HG03558 (cell line): ENCODE data around the gene NIBAN1.
"Not testable (repeated sequence)": the region's sequence is repeated elsewhere in the genome, so short reads cannot be mapped to it uniquely, and the experiment has no call there.

Experiments used
- ATAC-seq: cut with Tn5 transposase; IDR thresholded peaks from one replicate; pipeline ENCODE4 v1.9.1; 2021; ENCODE audit warnings: moderate number of reproducible peaks; ENCODE audit not compliant: unreplicated experiment; ENCODE audit errors: extremely low read depth

The NIBAN1 gene

DNA sequence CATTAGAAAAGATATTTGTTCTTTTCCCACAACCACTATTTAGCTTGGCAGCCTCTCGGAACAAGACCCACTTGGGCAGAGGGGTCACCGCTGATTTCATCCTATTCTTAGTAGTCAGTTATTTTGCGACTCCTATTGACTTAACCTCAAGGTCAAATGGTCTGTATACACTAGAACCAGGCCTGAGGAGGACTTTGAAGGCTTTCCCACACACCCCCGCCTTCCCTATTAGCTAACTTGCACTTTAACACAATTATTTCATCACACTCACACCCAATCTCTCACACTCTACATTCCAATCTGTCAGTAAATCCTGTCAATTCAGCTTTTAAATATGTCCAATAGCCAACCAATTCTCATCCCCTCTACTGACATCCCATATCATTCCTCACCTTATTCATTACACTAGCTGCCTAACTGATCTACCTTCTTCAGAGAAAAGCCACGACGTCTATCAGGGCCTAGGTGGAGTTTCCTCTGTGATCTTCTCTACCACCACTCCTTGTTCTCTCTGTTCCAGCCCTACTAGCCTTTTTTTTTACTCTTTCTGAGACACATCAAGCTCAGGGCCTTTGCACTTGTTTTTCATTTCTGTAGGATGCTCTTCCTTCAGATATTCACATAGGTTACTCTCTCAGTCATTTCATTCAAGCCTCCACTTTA lies 1.0 kb upstream of the NIBAN1 start:
- ATAC-seq, result no peak

DNA sequence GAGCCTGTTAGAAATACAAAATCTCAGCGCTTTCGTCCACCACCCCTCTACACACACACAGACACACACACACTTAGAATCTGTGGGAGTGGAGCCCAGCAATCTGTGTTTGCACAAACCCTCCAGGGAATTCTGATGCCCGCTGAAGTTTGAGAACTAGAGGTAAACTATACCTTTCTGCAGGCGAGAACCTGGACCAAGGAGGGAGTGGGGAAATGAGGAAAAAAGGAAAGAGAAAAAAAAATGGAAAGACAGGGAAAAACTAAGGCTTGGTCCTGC lies 468 bp upstream of the NIBAN1 start:
- ATAC-seq, result no peak

DNA sequence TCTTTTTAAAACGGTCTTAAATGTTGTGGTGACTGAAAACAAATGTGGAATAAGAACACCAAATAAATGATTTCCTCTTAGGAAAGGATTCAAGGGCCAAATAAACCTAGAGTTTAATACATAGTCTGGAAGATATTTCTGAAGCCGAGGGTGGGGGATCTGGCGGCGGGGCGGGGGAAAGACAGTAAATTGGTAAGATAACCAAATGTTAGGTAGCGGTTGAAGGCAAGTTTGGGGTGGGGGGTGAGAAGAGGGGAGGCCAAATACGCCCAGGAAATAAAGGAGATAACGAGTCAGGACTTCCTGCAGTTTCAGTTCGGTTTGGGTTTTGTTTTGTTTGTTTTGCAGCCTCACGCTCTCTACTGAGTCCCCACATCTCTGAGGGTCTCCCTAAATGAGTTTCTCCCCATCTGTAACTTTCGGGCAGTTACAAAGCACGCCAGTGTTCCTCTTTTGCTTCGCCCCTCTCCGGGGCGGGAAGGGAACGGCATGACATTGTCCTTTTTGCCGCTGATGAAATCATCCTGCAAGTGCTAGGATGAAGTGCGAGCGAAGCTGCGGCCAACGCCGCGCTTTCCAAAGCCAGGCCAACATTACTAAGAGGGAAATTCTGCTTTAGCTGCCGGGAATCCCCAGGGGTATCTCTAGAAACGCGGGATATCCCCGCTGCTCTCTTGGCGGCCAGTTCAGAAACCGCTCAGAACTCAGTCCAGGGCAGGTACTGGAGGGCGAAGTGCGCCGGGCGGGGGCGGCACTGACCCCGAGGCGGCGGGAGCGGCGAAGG lies 844 bp downstream of the NIBAN1 start:
- ATAC-seq, result peak; percentile 35

DNA sequence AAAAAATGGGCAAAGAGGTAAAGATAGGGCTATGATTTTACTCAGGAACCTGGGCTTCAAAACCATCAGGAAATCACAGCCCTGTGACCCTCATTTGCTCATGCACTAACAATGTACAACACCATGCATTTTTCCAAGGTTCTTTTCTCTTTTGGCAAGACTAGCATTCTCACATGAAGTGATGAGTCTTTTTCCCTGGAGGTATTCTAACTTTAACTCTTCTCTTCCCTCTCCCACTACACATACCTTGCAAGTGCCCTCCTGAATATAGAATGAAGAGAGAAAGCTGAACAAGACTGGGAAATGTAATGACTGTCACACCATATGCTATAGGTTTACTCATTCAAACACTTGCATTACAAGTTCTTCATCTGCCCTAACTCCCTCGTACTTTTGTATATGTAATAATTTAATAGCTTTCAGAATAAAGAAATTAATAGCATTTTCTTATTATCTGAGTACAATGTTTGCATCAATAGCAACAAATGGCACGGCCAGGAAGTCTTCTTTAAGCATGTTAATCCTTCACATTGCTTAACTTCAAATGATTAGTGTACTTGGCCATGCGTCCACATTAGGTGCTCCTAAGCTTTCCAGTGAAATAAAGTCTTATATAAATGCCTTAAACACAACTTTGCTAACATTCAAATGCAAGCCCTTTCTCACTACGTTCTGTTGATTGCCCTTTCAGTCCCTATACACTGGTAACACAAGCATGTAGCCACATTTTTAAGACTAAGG lies 1.8 kb downstream of the NIBAN1 start:
- no peak for ATAC-seq

DNA sequence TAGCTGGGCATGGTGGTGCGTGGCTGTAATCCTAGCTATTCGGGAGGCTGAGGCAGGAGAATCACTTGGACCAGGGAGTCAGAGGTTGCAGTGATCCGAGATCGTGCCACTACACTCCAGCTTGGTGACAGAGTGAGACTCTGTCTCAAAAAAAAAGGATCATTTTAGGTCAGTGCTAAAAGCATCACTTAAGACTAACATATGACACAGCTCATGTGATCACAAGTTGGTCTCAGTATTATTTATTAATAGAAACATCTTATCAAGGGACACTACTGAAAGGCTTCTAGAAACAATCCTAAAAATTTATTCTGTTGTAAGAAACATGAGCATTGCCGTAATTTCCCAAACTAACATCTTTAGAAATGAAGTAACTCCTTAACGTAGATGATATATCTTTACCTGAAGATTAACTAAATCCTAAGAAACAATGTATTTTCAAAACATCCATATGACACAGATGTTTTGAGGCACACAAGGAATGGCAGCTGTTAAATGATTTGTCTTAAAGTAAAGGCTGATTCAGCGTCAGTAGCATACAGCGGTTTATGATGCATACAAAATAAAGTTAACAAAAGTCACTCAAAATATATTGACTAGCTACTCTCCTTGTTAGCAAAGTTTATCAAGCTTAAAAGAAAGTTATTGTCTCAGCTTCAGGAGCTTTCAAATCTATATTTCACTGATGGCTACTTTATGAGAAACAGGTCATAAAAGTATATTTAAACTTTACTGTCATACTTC lies 2.6 kb downstream of the NIBAN1 start:
- no peak for ATAC-seq

DNA sequence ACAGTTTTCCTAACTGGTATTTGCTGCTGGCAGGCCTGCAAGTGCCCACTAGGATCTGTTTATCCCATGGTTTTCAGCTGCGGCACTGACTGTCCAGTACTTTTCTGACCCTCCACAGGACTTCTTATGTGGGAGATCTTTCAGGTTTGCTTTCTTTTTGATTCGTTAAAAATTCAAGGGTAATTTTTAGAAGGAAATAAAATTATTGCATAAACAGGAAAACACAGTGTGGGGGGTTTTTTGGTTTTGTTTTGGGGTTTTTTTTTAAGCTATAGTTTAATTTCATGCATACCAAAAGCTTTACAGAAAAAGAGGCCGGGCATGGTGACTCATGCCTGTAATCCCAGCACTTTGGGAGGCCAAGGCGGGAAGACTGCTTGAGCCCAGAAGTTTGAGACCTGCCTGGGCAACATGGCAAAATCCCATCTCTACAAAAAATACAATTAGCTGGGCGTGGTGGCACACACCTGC lies 3.6 kb downstream of the NIBAN1 start:
- no peak for ATAC-seq

DNA sequence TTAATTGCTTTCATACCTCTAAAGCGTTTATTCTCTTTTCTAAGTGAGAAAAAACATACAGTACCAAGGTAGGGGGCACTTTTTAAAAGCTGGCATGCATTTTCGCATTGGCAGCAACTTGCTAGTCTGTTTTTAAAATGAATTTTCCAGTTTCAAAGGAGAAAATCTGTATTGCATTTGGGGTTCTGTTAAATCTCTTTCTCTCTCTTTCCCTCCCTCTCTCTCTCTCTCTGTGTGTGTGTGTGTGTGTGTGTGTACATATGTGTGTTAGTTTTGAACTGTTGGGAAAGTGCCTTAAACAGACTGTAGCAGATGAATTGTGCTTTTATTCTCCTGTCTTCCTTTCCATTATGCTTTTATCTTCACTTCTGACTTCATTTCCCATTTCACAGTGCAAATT lies 7.3 kb downstream of the NIBAN1 start:
- ATAC-seq, result no peak

DNA sequence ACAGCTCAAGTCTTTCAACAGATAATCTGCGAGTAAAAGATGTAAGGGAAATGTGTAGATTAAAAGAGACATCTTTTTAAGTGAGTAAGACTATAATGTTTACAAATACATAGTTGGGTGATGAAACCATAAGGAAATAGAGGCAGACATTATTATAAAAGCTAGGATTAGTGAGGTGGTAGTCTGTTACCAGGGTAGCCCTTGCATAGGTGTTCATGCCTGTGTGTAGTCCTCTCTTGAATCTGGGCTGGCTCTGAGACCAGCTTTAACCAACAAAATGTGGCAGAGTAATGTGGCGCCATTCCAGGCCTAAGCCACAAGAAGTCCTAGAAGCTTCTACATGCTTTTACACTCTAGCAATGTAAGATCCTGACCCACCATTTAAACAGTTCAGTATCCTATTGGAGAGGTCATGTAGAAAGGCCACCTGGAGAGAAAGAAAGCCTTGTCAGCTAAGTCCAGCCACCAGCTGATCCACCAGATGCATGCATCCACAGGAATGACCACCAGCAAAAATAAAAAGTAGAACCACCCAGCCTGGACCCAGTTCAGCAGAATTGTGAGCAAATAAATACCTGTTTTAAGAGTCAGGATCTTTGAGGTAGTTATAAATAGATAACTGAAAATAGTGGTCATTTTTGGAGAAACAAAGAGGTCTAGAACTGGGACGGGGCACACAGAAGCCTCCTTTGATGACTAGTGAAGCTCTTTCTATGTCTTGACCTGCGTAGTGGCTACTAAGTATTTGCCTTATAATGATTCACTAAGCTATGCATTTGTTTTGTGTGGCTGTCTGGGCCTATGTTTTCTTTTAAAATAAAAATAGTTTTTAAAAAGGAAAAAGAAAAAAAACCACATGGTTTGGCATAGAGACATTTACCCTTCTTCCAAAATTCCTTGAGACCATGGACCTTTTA lies 8.1 kb downstream of the NIBAN1 start:
- ATAC-seq, result no peak

DNA sequence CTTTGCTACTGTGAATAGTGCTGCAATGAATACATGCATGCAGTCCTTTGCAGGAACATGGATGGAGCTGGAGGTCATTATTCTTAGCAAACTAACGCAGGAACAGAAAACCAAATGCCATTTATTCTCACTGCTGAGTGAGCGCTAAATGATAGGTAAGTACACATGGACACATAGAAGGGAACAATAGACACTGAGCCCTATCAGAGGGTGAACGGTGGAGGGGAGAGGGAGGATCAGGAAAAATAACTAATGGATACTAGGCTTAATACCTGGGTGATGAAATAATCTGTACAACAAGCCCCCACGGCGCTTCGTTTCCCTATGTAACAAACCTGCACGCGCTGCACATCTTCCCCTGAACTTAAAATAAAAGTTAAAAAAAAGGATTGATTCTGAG lies 8.9 kb downstream of the NIBAN1 start:
- no peak for ATAC-seq

DNA sequence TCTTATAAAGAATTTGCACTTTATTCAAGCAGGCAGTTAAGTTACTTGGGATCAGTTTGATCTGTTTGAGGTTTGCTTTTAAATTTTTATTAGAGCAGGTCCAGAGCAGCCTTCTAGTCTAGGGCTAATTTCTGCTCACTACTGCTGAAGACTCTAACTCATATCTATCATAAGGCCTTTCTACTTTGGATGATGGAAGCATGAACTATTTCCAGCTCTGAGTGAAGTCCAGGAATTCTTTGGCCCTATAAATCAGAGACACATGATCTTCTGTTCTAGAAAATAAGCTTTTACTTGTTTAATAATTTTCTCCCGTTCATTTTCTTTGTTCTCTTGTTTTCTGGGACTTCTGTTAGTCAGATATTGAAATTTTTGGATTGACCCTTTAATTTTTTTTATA lies 14.7 kb downstream of the NIBAN1 start:
- ATAC-seq, result no peak

DNA sequence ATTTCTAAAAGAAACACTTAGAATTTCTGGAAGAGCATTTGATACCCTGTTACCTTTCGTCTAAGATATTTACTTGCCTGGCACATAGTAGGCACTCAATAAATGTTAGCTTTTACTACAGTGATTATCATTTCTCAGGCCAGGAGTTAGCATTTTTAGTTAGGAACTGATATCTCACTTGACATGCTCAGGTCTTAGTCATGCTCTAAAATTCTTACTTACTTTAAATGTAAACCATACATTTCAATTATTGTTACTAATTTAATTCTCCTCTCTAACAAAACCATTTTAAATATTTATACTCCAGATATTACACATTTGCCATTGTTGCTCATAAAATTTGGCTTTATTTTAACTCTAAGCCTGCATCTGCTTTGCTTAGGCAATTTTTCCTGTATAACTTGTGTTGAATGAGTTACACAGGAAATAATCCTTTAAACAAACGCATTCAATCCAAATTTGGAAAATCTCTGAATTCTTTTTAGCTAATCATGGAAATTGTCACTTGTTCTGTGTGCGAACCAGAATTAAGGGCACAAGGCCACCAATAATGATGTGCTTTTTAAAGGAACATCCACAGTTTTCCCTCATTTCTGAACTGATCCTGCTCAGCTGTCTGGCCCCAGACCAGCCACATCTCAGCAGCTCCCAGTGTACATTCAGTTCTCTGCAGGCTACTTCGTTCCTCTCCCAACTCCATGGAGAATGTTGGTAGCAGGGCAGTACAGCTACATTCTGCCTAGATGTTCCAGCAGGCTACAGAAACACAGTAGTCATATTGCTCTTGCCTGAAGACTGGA lies 15.6 kb downstream of the NIBAN1 start:
- no peak for ATAC-seq

DNA sequence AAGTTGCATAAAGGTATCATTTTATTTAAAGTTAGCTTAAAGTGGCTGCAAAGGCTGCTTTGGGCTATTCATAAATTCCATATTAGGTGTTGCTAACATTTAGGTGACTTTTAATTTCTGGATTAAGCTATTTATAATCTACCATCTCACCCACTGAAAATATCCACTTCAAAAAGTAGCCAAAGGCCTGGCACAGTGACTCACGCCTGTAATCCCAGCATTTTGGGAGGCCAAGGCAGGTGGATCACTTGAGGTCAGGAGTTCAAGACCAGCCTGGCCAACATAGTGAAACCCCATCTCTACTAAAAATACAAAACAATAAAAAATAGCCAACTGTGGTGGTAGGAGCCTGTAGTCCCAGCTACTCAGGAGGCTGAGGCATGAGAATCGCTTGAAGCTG lies 16.4 kb downstream of the NIBAN1 start:
- ATAC-seq, result not testable (repeated sequence)

DNA sequence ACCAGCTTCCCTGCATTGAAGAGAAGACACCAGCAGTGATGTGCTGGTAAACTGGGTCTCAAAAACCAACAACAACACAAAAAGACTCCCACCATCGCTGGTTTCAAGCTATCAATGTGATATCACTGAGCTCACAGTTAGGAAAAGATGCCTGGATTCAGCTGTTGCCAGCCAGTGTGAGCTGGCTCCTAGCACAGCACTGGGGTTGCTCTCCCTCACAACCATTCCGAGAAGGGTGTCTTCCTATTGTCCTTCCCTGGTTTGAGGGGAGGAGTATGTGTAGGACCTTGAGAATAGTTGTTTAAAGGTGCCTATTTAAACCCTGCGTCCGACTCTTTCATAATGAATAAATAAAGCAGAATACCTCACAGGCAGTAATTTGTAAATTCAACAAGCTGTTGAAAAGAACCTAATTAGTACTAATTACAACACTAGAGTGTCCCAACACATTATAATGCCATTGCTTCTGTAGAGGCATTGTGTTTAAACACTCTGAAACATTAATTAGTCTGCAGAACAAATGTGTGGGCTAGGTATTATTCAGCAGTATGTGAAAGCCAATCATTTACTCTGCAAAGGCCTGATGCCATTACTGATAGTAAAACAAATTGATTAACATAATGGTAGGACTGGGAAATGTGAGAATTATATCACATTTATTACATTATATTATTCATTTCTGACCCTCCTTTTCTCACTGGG lies 17.2 kb downstream of the NIBAN1 start:
- no peak for ATAC-seq

DNA sequence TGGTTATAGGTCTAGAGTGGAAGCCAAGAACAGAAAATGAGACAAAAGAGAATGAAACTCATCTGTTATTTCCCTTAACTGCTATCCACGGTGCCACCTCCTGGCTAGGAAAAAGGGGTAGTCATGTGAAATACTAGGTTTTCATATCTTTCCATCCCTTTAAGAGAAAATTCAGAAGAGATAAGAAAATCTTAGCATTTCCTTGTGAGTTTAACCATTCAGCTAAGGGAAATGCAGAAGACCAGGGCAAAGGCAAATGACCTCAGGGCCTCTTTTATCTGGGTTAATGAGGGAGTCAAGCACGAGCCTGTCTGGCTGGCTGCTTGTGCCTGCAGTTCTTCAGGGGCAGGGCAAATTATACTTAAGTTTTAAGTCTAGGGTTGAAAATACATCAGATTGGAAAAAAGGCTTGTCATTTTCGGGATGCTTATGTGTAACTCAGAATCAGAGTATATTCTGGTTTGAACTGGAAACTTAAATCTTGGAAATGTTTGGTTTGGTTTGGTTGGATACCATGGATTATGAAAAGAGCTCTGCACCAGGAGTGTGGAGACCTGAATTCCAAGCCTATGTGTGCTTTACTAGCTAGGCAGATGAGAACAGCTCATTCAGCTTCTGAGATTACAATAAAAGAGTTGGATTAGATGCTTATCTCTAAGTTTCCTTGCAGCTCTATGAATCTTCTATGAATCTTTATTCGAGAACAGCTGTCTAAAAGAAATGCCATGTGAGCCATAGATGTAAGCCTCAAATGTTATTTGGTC lies 19.9 kb downstream of the NIBAN1 start:
- no peak for ATAC-seq

DNA sequence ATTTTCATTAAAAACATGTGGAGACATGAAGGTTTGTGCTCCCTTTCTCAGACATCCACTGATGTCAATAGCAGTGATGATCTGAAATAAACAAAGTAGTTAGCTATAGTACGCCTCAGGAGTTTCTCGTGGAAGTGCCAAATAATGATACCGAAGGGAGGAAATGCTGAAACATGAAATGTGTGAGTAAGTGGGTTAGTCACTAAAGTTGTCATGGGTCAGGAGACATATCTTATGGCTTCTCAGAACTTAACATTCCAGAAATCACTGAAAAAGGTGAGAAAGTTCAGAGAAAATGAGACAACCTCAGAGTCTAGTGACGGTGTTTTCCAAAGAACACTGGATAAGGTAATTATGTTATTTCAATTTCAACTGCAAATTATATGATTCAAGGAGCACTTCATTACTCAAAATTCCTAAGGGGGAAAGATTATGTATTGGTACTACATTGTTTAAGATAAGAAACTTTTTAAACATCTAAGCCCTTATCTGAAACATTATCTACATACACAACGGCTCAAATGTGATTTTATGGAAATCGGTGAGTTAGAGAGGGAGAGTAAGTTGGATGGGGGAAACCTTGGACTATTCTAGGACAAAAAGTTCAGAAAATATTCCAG lies 20.6 kb downstream of the NIBAN1 start:
- ATAC-seq, result peak; percentile 62

DNA sequence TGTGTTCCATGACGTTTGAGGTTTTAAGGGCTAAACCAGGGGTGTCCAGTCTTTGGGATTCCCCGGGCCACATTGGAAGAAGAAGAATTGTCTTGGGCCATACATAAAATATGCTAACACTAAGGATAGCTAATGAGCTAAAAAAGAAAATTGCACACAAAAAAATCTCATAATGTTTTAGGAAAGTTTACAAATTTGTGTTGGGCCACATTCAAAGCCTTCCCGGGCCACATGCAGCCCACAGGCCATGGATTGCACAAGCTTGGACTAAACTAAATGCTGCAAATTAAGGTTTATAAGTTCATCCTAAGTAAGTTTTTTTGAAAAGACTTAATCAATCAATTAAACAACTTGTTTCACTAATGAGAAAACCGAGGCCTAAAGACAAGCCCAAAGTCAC lies 21.9 kb downstream of the NIBAN1 start:
- ATAC-seq, result no peak

DNA sequence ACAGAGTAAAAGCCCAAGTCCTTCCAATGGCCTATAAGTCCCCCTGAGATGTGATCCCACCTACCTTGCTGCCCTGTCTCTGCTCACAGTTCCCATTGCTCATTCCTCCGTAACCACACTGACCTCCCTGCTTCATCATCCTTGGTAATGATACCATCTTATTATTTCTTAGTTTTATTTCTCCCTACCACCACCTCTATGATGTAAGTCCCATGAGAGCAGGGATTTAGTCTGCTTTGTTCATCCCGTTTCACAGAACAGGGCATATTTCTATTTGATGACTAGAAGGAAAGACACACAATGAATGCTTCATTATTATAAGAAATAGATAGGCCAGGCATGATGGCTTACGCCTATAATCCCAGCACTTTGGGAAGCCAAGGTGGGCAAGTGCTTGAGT lies 22.5 kb downstream of the NIBAN1 start:
- ATAC-seq, result no peak
